Mesothelial cell of epicardium (in vitro differentiated cells): ENCODE results near the gene AUTS2. TPM values are rescaled to one million over a fixed set of nuclear protein-coding genes. Genes with fewer than 3 reads are reported as not detected.

Experiments used
- DNase-seq, 2 experiments: peaks; one replicate each; pipeline ENCODE4 v3.0.0; 2021; ENCODE audit warnings: low spot score in 2 of 2; ENCODE audit not compliant: unreplicated experiment in 2 of 2
- H3K27ac Mint-ChIP-seq: 2 replicates; pipeline ENCODE4 v1.8.0; 2021; ENCODE audit warnings: mixed read lengths
- H3K27me3 Mint-ChIP-seq: 2 replicates; pipeline ENCODE4 v1.8.0; 2021; ENCODE audit warnings: low read depth, mixed read lengths
- H3K36me3 Mint-ChIP-seq: 2 replicates; pipeline ENCODE4 v1.8.0; 2021; ENCODE audit warnings: mixed read lengths
- H3K4me1 Mint-ChIP-seq: 2 replicates; pipeline ENCODE4 v1.8.0; 2021; ENCODE audit warnings: mixed read lengths
- H3K4me3 Mint-ChIP-seq: 2 replicates; pipeline ENCODE4 v1.8.0; 2021; ENCODE audit warnings: mild to moderate bottlenecking, moderate library complexity, mixed read lengths
- H3K9me3 Mint-ChIP-seq: 2 replicates; pipeline ENCODE4 v1.8.0; 2021; ENCODE audit warnings: mixed read lengths
- CTCF ChIP-seq: fragments of 200-600 bp; sonication (generic); IDR thresholded peaks from one replicate; pipeline ENCODE4 v1.5.0; 2021; ENCODE audit warnings: antibody characterized with exemption; ENCODE audit not compliant: unreplicated experiment
- total RNA-seq: library from RNA; stranded (reverse); gene quantifications from 3 replicates; pipeline ENCODE4 v1.2.1, GENCODE V29; 2021

Gene AUTS2
- total RNA-seq, 1 donor from 2014 or later = 135 TPM

GRCh38 chr7:69567800-69568199 is 30.5 kb upstream of the AUTS2 start:
- Mint-ChIP-seq H3K27me3 (peaks cover 18% of the 10 kb centered on the region), H3K4me1 (peaks cover 9% of the 10 kb centered on the region)
- DNase-seq = no peak

GRCh38 chr7:69568266-69568665 is 30.0 kb upstream of the AUTS2 start:
- Mint-ChIP-seq H3K4me3 (no peak overlapping the region), H3K36me3 (no peaks in the 10 kb centered on the region), H3K4me1 (peaks cover 9% of the 10 kb centered on the region), H3K27ac (no peak overlapping the region), H3K9me3 (no peaks in the 10 kb centered on the region), H3K27me3 (peaks cover 18% of the 10 kb centered on the region)
- no peak for DNase-seq
- no peak for TF ChIP-seq CTCF

More at GRCh38 chr7:69567800-69568199, 30.5 kb upstream of the AUTS2 start:
- no peaks in the 10 kb centered on the region for H3K9me3 Mint-ChIP-seq
- no peaks in the 10 kb centered on the region for H3K36me3 Mint-ChIP-seq
- no peak overlapping the region for H3K27ac Mint-ChIP-seq
- TF ChIP-seq CTCF = no peak
- H3K4me3 Mint-ChIP-seq = no peak overlapping the region

GRCh38 chr7:69575651-69576050 is 22.6 kb upstream of the AUTS2 start:
- Mint-ChIP-seq H3K4me3 (no peak overlapping the region), H3K27me3 (no peaks in the 10 kb centered on the region)
- TF ChIP-seq CTCF = no peak

GRCh38 chr7:69577221-69577620 is 21.1 kb upstream of the AUTS2 start:
- TF ChIP-seq CTCF = no peak

More at GRCh38 chr7:69575651-69576050, 22.6 kb upstream of the AUTS2 start:
- Mint-ChIP-seq H3K9me3 (peaks cover 2% of the 10 kb centered on the region), H3K36me3 (no peaks in the 10 kb centered on the region), H3K4me1 (peaks cover 4% of the 10 kb centered on the region), H3K27ac (no peak overlapping the region)
- DNase-seq = no peak

GRCh38 chr7:69585169-69585568 is 13.1 kb upstream of the AUTS2 start:
- DNase-seq = no peak
- no peak overlapping the region for H3K4me3 Mint-ChIP-seq
- H3K27me3 Mint-ChIP-seq = no peaks in the 10 kb centered on the region
- H3K9me3 Mint-ChIP-seq = peaks cover 6% of the 10 kb centered on the region
- TF ChIP-seq CTCF = no peak
- no peaks in the 10 kb centered on the region for H3K4me1 Mint-ChIP-seq
- H3K36me3 Mint-ChIP-seq = no peaks in the 10 kb centered on the region
- H3K27ac Mint-ChIP-seq = no peak overlapping the region

More at GRCh38 chr7:69577221-69577620, 21.1 kb upstream of the AUTS2 start:
- Mint-ChIP-seq H3K9me3 (peaks cover 6% of the 10 kb centered on the region), H3K27ac (peak overlapping the region; percentile 1), H3K4me1 (peaks cover 4% of the 10 kb centered on the region), H3K4me3 (no peak overlapping the region), H3K27me3 (no peaks in the 10 kb centered on the region), H3K36me3 (no peaks in the 10 kb centered on the region)
- DNase-seq = no peak

- Mint-ChIP-seq H3K27me3 (peaks cover 7% of the 10 kb centered on the region), H3K4me3 (no peak overlapping the region), H3K27ac (no peak overlapping the region), H3K36me3 (no peaks in the 10 kb centered on the region), H3K9me3 (no peaks in the 10 kb centered on the region), H3K4me1 (no peaks in the 10 kb centered on the region)
- no peak for DNase-seq
- TF ChIP-seq CTCF = no peak
Measured at GRCh38 chr7:69586321-69586720, 12.0 kb upstream of the AUTS2 start.
